K562 (cell line): ENCODE measurements around the gene PPP1R14B. TPM values are rescaled to one million over a fixed set of nuclear protein-coding genes. Genes with fewer than 3 reads are reported as not detected.

Experiments
- ARHGAP35 ChIP-seq: fragments of 450-650 bp; IDR thresholded peaks from 2 replicates; pipeline ENCODE4 v1.6.1; 2018; ENCODE audit not compliant: partially characterized antibody
- ARID4B ChIP-seq: sonication (generic); formaldehyde crosslinking; IDR thresholded peaks from 2 replicates; pipeline ENCODE4 v1.8.0; 2022; ENCODE audit warnings: mild to moderate bottlenecking, missing genetic modification reagents
- FOXJ2 ChIP-seq: fragments of 200-800 bp; sonication (Bioruptor generic); IDR thresholded peaks from 2 replicates; pipeline ENCODE4 v1.6.1; 2016; ENCODE audit warnings: missing genetic modification characterization, missing compliant biosample characterization
- FOXJ3 ChIP-seq: sonication (generic); formaldehyde crosslinking; IDR thresholded peaks from 2 replicates; pipeline ENCODE4 v1.4.0; 2020; ENCODE audit warnings: mild to moderate bottlenecking, missing genetic modification reagents
- GABPB2 ChIP-seq: fragments of 250-450 bp; sonication (Bioruptor Pico); conservative IDR thresholded peaks from 2 replicates; pipeline ENCODE4 v1.5.1; 2021; ENCODE audit warnings: mild to moderate bottlenecking
- HDAC2 ChIP-seq: fragments of 450-650 bp; IDR thresholded peaks from 2 replicates; pipeline ENCODE4 v1.6.1; 2016; ENCODE audit warnings: mild to moderate bottlenecking
- JUND ChIP-seq, 2 experiments: IDR thresholded peaks; 2 replicates in 1 of 2; 3 replicates in 1 of 2; pipeline ENCODE4 v1.6.1; 2011; ENCODE audit warnings: borderline replicate concordance in 2 of 2, low read depth in 2 of 2, low read length in 2 of 2, improper control_type of control experiment in 1 of 2, missing biosample characterization in 1 of 2, missing genetic modification characterization in 1 of 2, missing genetic modification reagents in 1 of 2
- KLF16 ChIP-seq: IDR thresholded peaks from 2 replicates; pipeline ENCODE4 v1.6.1; 2016; ENCODE audit warnings: antibody characterized with exemption
- MTA1 ChIP-seq: fragments of 450-650 bp; IDR thresholded peaks from 2 replicates; pipeline ENCODE4 v1.6.1; 2017; ENCODE audit warnings: borderline replicate concordance
- MYNN ChIP-seq, 2 experiments: sonication (generic); formaldehyde crosslinking in 1 of 2; IDR thresholded peaks; 2 replicates each; pipeline versions ENCODE4 v1.5.0 to v1.6.1; 2016 to 2020; ENCODE audit warnings: antibody characterized with exemption in 1 of 2, missing genetic modification reagents in 1 of 2
- PKNOX1 ChIP-seq: fragments of 450-650 bp; IDR thresholded peaks from 2 replicates; pipeline ENCODE4 v1.6.1; 2016
- SPI1 ChIP-seq: IDR thresholded peaks from 2 replicates; pipeline ENCODE4 v1.6.1; 2011; ENCODE audit warnings: low read depth, low read length, control low read depth, borderline replicate concordance
- ZNF778 ChIP-seq: fragments of 450-650 bp; formaldehyde crosslinking; IDR thresholded peaks from 2 replicates; pipeline ENCODE4 v1.4.0; 2020; ENCODE audit warnings: mild to moderate bottlenecking, moderate library complexity
- polyA plus RNA-seq, 8 experiments: library from polyadenylated mRNA; depleted of rRNA in 4 of 8; stranded (reverse) in 5 of 8; unstranded in 3 of 8; fragments of >200 nt; fragmentation: Nextera tagmentation in 2 of 8; fragmentation: Illumina TruSeq in 1 of 8; extraction: Ambion mirVana in 2 of 8; extraction: Trizol in 1 of 8; gene quantifications; 2 replicates each; pipeline versions ENCODE4 v1.2.1 to v1.2.3, GENCODE V29; 2011 to 2014; ENCODE audit warnings: inconsistent platforms in 1 of 8, missing spikeins in 1 of 8
- total RNA-seq, 7 experiments: library from RNA; depleted of rRNA in 6 of 7; stranded (reverse); fragments of >200 nt in 6 of 7; fragmentation: Illumina TruSeq in 2 of 7; extraction: Trizol in 2 of 7; gene quantifications; 2 replicates each; pipeline versions ENCODE4 v1.2.1 to v1.2.3, GENCODE V29; 2011 to 2021; ENCODE audit warnings: low replicate concordance in 1 of 7
- TF ChIP-seq, protein P1 (sequence below): fragments of 450-650 bp; IDR thresholded peaks from 2 replicates; pipeline ENCODE4 v1.6.1; 2017; ENCODE audit warnings: antibody characterized with exemption, mild to moderate bottlenecking
- TF ChIP-seq, protein P2 (sequence below), 3 experiments: fragments of 200-800 bp in 1 of 3; sonication (Bioruptor generic) in 1 of 3; sonication (generic) in 1 of 3; formaldehyde crosslinking in 1 of 3; IDR thresholded peaks; 2 replicates each; pipeline versions ENCODE4 v1.6.1 to v1.8.0; 2016 to 2022; ENCODE audit warnings: mild to moderate bottlenecking in 2 of 3, missing compliant biosample characterization in 2 of 3, missing genetic modification characterization in 2 of 3, missing genetic modification reagents in 1 of 3

Gene PPP1R14B
- total and polyA plus RNA-seq, 9 of the 15 experiments (the other 6 are each of a cell fraction or from before 2014, with no cell fraction given), result 7.7 to 566 (median 212) TPM

DNA sequence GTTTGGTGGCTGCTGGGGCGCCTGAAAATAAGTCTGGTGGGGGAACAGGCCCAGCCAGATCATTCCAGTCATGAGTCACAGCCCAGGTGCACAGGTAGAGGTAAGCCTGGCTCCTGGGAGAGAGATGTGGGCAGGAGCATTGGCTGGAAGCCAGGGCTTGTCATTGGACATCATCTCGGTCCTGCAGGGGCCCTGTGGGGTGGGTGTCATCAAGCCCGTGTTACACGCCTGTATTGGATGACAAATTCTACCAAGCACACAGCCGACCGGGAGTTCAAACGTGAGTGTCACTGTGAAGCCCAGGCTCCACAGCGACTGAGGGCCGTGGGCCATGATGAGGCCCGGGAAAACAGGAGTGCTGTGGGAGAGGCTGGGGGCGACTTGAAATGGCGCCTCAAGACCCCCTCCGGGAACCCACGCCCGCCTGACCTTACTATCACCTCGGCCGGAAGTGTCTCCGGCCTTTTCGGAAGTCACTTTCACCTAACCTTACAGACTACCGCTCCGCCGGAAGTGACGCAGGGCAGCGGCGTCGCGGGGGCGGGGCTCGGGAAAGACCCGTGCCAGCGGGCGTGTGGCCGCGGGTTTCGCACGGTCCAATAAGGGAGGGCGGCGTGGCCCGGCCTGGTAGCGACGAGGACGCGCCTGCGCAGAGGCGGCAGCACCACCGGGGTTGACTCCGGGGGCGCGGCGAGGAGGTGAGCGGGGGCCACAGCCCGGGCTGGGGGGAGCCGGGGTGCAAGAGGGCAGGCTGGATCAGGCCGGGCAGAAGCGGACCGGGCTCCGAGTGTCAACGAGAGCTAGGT, 6.1 kb downstream of the PPP1R14B start, which contains the start of gene FKBP2 (continued):
- TF ChIP-seq, protein P1, sequence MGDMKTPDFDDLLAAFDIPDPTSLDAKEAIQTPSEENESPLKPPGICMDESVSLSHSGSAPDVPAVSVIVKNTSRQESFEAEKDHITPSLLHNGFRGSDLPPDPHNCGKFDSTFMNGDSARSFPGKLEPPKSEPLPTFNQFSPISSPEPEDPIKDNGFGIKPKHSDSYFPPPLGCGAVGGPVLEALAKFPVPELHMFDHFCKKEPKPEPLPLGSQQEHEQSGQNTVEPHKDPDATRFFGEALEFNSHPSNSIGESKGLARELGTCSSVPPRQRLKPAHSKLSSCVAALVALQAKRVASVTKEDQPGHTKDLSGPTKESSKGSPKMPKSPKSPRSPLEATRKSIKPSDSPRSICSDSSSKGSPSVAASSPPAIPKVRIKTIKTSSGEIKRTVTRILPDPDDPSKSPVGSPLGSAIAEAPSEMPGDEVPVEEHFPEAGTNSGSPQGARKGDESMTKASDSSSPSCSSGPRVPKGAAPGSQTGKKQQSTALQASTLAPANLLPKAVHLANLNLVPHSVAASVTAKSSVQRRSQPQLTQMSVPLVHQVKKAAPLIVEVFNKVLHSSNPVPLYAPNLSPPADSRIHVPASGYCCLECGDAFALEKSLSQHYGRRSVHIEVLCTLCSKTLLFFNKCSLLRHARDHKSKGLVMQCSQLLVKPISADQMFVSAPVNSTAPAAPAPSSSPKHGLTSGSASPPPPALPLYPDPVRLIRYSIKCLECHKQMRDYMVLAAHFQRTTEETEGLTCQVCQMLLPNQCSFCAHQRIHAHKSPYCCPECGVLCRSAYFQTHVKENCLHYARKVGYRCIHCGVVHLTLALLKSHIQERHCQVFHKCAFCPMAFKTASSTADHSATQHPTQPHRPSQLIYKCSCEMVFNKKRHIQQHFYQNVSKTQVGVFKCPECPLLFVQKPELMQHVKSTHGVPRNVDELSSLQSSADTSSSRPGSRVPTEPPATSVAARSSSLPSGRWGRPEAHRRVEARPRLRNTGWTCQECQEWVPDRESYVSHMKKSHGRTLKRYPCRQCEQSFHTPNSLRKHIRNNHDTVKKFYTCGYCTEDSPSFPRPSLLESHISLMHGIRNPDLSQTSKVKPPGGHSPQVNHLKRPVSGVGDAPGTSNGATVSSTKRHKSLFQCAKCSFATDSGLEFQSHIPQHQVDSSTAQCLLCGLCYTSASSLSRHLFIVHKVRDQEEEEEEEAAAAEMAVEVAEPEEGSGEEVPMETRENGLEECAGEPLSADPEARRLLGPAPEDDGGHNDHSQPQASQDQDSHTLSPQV, result peak; percentile 51; the same call in 1 of the 2 replicates
- no peak for TF ChIP-seq GABPB2 (CRISPR knock-in tag)
- no peak for TF ChIP-seq ARHGAP35
- TF ChIP-seq KLF16, result peak; percentile 32; the same call in 1 of the 2 replicates
- TF ChIP-seq MTA1, result no peak
- TF ChIP-seq ZNF778, result no peak
- 0 out of 2 replicates have a peak, but pooled peaks have one; percentile 26 for TF ChIP-seq HDAC2
- TF ChIP-seq, protein P2, sequence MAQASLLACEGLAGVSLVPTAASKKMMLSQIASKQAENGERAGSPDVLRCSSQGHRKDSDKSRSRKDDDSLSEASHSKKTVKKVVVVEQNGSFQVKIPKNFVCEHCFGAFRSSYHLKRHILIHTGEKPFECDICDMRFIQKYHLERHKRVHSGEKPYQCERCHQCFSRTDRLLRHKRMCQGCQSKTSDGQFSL (CRISPR knock-in tag; IDR thresholded peaks at IDR 0.05), result 0 out of 2 replicates have a peak, but pooled peaks have one; percentile 43
- TF ChIP-seq, protein P2 (tag; IDR thresholded peaks at IDR 0.05), result 0 out of 4 replicates have a peak, but pooled peaks of 1 of the 2 experiments have one; percentile 35
- TF ChIP-seq MYNN (IDR thresholded peaks at IDR 0.05), result no peak
- no peak for TF ChIP-seq MYNN (CRISPR knock-in tag; IDR thresholded peaks at IDR 0.05)
- TF ChIP-seq SPI1, result peak; percentile 35; the same call in 1 of the 2 replicates
- no peak; the same call in none of the 2 replicates for TF ChIP-seq ARID4B (CRISPR knock-in tag)
- TF ChIP-seq FOXJ3 (CRISPR knock-in tag), result no peak
- TF ChIP-seq FOXJ2 (tag), result no peak
- no peak for TF ChIP-seq PKNOX1
- peak; percentile 39 for TF ChIP-seq JUND (IDR thresholded peaks at IDR 0.05; ENCODE audit: borderline replicate concordance, low read depth, low read length)
- no peak; the same call in 2 of the 3 replicates for TF ChIP-seq JUND (tag; IDR thresholded peaks at IDR 0.05; ENCODE audit: borderline replicate concordance, low read depth, low read length)
